Measurements from ENCODE around the gene SERINC5.

SERINC5 gene

GRCh38 chr5:80225189-80225933 is 30.5 kb downstream of the SERINC5 start:
- Histone ChIP-seq H2AFZ (ENCODE audit: low read depth) (no peak overlapping the region), H3K27me3 (ENCODE audit: insufficient read depth, low read depth) (no peaks in the 10 kb centered on the region), H3K36me3 (ENCODE audit: insufficient read depth) (no peaks in the 10 kb centered on the region), H3K4me1 (ENCODE audit: low read depth, poor library complexity, severe bottlenecking) (no peaks in the 10 kb centered on the region), H4K20me1 (ENCODE audit: insufficient read depth) (no peaks in the 10 kb centered on the region; the same call in 1 of the 2 replicates), H3K9ac (no peak overlapping the region), H3K27ac (no peak overlapping the region), H3K4me2 (no peak overlapping the region), H3K4me3 (IDR thresholded peaks at IDR 0.05; ENCODE audit: insufficient read depth, low read depth, low read length) (no peak overlapping the region), H3K79me2 (ENCODE audit: insufficient read depth, low read depth) (peaks cover 24% of the 10 kb centered on the region; the same call in 1 of the 2 replicates)
- TF ChIP-seq CTCF (conservative IDR thresholded peaks at IDR 0.05; ENCODE audit: low read depth, low read length) = no peak

GRCh38 chr5:80223561-80223960 is 32.3 kb downstream of the SERINC5 start:
- Histone ChIP-seq H3K27me3 (ENCODE audit: insufficient read depth, low read depth) (no peaks in the 10 kb centered on the region), H3K9ac (no peak overlapping the region), H3K36me3 (ENCODE audit: insufficient read depth) (no peaks in the 10 kb centered on the region), H3K4me1 (ENCODE audit: low read depth, poor library complexity, severe bottlenecking) (peaks cover 7% of the 10 kb centered on the region), H3K4me3 (IDR thresholded peaks at IDR 0.05; ENCODE audit: insufficient read depth, low read depth, low read length) (no peak overlapping the region), H2AFZ (ENCODE audit: low read depth) (no peak overlapping the region), H4K20me1 (ENCODE audit: insufficient read depth) (no peaks in the 10 kb centered on the region), H3K27ac (no peak overlapping the region), H3K4me2 (no peak overlapping the region), H3K79me2 (ENCODE audit: insufficient read depth, low read depth) (peaks cover 33% of the 10 kb centered on the region; the same call in 1 of the 2 replicates)
- TF ChIP-seq CTCF (conservative IDR thresholded peaks at IDR 0.05; ENCODE audit: low read depth, low read length) = no peak

DNA sequence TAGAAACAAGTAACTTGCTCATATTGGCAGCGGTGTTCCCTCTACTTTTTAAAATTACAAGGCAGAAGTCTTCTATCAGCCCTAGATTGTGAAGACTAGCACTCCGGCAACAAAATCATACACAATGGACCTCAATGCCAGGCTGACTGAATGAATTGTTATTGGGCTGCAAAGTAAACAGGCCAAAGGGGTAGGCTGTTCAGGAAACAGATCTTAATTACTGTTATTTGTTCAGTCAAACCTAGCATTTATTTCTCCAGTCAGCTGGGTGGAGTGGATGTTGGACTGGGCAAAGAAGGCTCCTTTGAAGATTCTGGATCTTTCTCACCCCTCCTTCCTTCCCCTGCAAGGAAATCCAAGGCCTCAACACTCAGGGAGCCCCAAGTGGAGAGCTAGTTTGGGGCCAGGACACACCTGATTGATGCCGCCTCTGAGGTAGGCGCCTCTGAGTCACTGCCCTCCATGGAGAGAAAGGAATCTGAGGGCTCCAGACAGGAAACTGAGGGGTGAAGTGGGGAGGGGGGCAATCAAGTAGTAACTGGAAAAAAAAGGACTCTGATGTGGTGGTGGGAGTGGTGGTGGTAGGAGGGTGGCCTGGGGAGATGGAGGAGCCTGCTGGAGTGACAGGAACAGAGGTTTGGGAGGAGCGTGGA is 35.5 kb downstream of the SERINC5 start:
- no peaks in the 10 kb centered on the region for H4K20me1 ChIP-seq (ENCODE audit: insufficient read depth)
- no peak overlapping the region for H3K27ac ChIP-seq
- no peak overlapping the region for H3K9ac ChIP-seq
- H3K27me3 ChIP-seq (ENCODE audit: insufficient read depth, low read depth) = no peaks in the 10 kb centered on the region
- H3K36me3 ChIP-seq (ENCODE audit: insufficient read depth) = no peaks in the 10 kb centered on the region
- TF ChIP-seq CTCF (conservative IDR thresholded peaks at IDR 0.05; ENCODE audit: low read depth, low read length) = no peak
- no peak overlapping the region for H3K4me2 ChIP-seq
- peaks cover 15% of the 10 kb centered on the region for H3K4me1 ChIP-seq (ENCODE audit: low read depth, poor library complexity, severe bottlenecking)
- no peak overlapping the region for H2AFZ ChIP-seq (ENCODE audit: low read depth)
- H3K79me2 ChIP-seq (ENCODE audit: insufficient read depth, low read depth) = peaks cover 38% of the 10 kb centered on the region; the same call in 1 of the 2 replicates
- no peak overlapping the region for H3K4me3 ChIP-seq (IDR thresholded peaks at IDR 0.05; ENCODE audit: insufficient read depth, low read depth, low read length)

DNA sequence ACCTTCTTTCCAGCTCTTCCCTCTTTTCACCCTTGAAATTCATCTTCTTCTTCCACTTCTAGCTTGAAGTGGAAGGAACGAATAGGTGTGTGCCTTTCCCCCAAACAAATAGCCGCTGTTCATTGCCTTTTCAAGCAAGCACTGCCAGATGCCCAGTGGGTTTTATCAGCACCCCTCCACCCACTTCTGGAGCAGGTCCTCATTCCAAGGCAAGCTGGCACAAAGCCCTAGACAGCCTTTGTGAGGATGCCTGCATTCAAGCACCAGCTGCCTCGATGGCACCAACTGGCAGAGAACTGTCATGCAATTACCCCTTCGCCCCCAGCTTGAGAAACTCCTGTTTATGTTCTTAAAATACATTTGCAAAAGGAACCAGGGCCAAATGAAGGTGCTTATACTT is 36.5 kb downstream of the SERINC5 start:
- peaks cover 38% of the 10 kb centered on the region; the same call in 1 of the 2 replicates for H3K79me2 ChIP-seq (ENCODE audit: insufficient read depth, low read depth)
- H2AFZ ChIP-seq (ENCODE audit: low read depth) = no peak overlapping the region
- no peaks in the 10 kb centered on the region for H3K36me3 ChIP-seq (ENCODE audit: insufficient read depth)
- H4K20me1 ChIP-seq (ENCODE audit: insufficient read depth) = no peaks in the 10 kb centered on the region
- no peak overlapping the region for H3K27ac ChIP-seq
- no peak overlapping the region for H3K4me3 ChIP-seq (IDR thresholded peaks at IDR 0.05; ENCODE audit: insufficient read depth, low read depth, low read length)
- peaks cover 15% of the 10 kb centered on the region for H3K4me1 ChIP-seq (ENCODE audit: low read depth, poor library complexity, severe bottlenecking)
- H3K9ac ChIP-seq = no peak overlapping the region
- no peak for TF ChIP-seq CTCF (conservative IDR thresholded peaks at IDR 0.05; ENCODE audit: low read depth, low read length)
- H3K4me2 ChIP-seq = no peak overlapping the region
- H3K27me3 ChIP-seq (ENCODE audit: insufficient read depth, low read depth) = no peaks in the 10 kb centered on the region

Measured in KMS-11 (cell line).